HG02678 (cell line): ENCODE results near the gene SOX9.
"Not testable (repeated sequence)": the region's sequence is repeated elsewhere in the genome, so short reads cannot be mapped to it uniquely, and the experiment has no call there.

ENCODE experiments used
- ATAC-seq: cut with Tn5 transposase; IDR thresholded peaks from one replicate; pipeline ENCODE4 v1.9.1; 2021; ENCODE audit warnings: mild to moderate bottlenecking, moderate library complexity; ENCODE audit not compliant: unreplicated experiment

Gene SOX9

GRCh38 chr17:72125742-72126141, 4.9 kb downstream of the SOX9 start:
- no peak for ATAC-seq

DNA sequence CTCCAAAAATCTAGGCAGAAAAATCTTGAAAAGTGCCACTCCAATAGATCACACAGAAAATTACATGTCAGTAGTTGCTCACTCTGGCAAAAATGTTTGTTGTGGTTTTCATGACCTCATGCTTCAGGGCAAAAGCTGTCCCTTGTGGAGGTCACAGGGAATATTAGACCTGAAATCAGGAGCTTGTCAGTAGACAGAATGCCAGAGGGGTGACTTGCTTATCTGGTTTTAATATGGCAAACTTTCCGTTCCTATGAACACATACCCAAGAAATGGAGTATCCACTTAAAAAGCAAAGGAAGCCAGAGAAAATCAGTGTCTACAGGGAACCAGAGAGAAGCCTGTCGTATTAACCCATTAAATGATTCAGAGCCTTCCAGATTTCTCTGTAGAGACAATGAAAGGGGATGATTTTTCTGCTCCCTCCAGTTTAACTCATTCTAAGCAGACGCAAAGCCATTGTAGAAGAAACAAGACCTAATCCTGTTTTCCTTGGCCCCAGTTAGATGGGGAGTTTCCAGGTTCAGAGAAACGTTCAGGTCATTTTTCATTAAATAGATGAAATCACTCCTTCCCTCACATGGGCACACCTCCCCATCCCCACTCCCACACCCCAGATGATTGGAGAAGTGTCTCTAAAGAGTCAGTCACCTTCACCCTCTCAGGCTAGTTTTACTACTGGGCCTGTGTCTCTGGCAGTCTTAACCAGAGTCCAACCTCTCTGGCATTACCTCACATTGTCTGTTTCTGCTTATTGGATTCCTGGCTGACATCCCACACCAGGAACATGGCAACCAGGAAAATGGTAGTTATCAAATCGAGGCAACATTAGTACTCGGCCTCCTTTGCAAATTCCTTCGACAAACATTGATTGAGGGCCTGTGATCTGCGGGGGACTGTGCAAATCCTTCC, 6.0 kb downstream of the SOX9 start:
- ATAC-seq: no peak

GRCh38 chr17:72128039-72128438, 7.2 kb downstream of the SOX9 start:
- ATAC-seq: no peak

DNA sequence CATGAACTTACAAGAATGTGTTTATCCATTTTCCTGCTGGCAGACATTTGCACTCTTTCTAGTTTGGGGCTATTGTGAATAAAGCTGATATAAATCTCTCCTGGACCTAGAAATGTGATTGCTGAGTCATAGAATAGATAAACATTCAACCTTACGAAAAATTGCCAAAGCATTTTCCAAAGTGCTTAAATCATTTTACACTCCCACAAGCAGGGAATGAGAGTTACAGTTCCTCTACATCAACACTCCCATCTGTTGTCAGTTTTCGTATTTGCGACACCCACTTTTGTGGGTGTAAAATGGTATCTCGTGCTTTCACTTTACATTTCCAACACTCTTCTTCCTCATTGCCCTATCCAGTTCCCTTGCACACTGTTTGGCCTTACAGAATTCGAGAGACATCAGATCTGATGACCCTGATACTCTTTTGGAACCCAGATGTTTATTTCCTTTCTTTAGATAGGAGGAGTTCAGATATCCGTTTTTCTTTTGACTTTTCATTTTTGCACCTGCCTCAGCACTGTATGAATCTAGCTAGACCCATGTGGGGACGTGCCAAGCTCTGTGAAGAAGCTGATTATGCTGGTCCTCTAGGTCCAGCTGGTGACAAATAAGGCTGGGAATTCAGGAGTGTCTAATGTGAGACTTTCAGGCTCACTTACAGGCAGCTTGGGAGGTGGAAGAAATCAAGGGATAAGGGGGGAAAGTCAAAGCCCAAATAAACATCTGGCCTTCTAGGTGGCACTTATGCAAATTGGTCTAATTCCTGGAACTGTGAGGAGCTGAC, 14.0 kb downstream of the SOX9 start:
- no peak for ATAC-seq

- no peak for ATAC-seq
Observed at GRCh38 chr17:72135546-72136325, 14.9 kb downstream of the SOX9 start.

- ATAC-seq: no peak
Observed at GRCh38 chr17:72136692-72137091, 15.9 kb downstream of the SOX9 start.

- ATAC-seq: no peak
Observed at GRCh38 chr17:72137161-72137560, 16.3 kb downstream of the SOX9 start.

DNA sequence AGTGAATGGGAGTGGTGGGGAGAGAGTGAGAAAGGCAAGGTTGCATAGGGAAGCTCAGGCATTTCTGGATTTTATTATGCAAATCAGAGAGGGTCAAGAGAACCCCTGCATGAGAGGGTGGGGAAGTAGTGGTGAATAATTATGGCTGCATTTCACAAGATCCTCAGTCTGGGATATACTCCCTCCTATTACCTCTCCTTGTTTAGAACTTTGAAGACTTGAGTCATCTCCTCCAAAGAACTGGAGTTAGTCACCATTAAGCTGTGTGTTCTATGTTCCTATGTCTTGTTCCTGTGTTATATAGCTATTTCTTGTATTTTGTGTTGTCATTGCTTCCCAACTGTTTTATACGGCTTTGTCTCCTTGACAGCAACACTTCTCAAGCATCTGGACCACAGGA, 18.4 kb downstream of the SOX9 start:
- ATAC-seq: no peak

DNA sequence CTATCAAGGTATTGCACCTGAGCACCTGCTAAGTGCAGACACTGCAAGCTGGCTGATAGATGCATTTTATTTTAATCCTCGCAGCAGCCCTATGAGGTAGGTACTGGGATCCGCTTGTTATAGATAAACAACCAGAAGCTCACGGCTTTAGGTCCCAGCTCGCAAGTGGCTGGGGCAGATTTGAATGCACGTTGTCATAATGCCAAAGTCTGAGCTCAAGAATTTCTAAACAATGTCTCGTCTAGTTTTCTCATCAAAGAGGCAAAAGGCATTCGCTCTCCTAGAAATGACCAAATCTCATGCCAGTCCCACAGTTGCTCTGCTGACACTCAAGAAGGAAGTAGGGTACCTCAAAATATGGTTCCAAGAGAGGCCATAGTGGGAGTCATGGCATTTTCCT, 20.5 kb downstream of the SOX9 start:
- ATAC-seq: no peak

GRCh38 chr17:72142097-72142496, 21.3 kb downstream of the SOX9 start:
- ATAC-seq: not testable (repeated sequence)

GRCh38 chr17:72142614-72143013, 21.8 kb downstream of the SOX9 start:
- no peak for ATAC-seq

DNA sequence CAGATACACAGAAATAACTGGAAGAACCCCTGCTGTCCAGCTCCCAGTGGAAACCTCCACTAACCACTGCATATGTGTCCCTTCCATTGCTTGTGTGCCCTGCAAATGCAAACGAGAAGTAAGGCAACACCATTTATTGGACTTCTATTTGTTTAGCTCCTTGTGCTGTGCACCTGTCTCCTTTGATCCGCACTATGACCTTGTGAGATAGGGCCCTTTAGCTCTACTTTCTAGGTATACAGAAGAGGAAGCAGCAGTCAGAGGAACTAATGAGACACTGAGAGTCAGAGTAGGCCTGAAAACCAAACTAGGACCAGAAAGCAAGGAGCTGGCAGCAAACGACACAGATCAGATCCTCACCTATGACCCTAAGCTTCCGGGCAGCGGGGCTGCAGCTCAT, 22.4 kb downstream of the SOX9 start:
- no peak for ATAC-seq

- no peak for ATAC-seq
Observed at GRCh38 chr17:72144101-72144500, 23.3 kb downstream of the SOX9 start.

GRCh38 chr17:72145562-72145961, 24.7 kb downstream of the SOX9 start:
- ATAC-seq: no peak

DNA sequence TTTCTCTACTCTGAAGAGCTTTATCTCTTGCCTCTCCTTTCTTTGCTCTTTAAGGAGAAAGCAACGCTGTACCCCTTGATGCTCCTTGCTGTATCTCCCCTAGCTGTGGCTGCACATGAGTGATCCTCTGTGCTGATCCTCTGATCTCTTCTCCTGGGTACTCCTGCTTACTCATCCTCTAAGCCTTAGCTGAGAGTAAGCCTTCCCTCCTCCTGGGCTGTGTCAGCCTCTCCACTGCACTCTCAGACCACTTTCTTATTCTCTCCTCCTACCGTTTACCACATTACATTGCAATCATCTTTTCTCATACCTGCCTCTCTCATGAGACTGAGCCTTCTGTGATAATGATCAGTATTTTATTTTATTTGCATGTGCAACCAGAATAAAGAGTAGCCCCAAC, 25.1 kb downstream of the SOX9 start:
- no peak for ATAC-seq

DNA sequence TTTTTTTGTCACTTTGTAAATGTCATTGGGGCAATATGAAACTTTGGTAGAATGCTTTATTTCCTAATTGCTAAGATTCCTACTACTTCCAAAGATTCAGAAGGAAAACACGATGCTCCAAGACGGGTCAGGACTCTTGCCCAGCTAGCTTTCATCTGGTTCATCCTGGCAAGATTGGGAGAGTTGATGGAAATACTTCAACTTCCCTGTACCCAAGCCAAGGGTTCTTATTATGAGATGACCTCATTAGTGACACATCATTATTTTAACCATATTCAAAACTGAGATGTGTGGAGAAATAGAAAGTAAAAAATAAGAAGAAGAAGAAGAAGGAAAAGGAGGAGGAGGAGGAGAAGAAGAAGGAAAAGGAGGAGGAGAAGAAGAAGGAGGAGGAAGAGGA, 25.6 kb downstream of the SOX9 start:
- no peak for ATAC-seq

- ATAC-seq: no peak
Observed at GRCh38 chr17:72150632-72151460, 30.0 kb downstream of the SOX9 start.

DNA sequence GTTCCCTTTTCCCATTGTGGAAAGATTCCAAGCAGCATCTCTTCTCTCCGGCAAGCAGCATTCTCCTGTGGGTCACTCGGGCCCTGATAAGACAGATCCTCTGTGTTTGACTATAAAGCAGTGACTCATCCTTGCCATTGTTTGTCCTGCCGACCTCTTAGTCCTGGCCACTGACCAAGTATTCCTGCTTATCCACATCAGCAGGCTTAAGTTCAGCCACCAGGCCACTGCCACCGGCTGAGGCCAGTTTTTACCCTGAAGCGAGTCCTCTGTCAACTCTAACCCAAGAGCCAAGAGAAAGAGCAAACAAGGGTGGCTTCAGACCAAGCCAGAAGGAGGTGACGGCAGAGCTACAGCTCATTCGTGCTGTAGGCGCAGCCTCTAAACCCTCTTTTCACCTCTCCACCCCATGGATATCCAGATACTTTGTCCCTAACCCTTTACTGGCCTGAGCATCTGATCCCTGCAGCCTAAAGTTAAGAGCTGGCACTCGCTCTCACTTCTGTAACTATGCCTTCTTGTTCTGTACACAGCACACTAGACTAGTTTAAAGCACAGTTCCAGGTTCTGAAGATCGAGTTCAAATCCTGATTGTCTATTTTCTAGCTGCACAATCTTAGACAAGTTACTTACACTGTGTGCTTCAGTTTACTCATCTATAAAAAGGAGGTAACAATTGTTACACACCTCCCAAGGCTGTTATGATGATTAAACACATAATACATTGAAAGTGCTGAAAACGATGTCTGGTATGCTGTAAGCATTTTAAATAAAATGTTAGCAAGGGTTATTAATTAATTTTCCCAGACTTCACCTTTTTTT, 31.0 kb downstream of the SOX9 start:
- ATAC-seq: no peak

GRCh38 chr17:72152387-72152929, 31.6 kb downstream of the SOX9 start:
- no peak for ATAC-seq
